HG03103 (cell line): ENCODE measurements around the gene MTRF1.
"Not testable (repeated sequence)": the region's sequence is repeated elsewhere in the genome, so short reads cannot be mapped to it uniquely, and the experiment has no call there.

Source experiments
- ATAC-seq: cut with Tn5 transposase; IDR thresholded peaks from one replicate; pipeline ENCODE4 v1.9.1; 2021; ENCODE audit warnings: low read depth; ENCODE audit not compliant: unreplicated experiment

The MTRF1 gene

GRCh38 chr13:41284512-41285288 lies 21.3 kb upstream of the MTRF1 start:
- ATAC-seq = no peak

GRCh38 chr13:41282129-41282571 lies 18.8 kb upstream of the MTRF1 start:
- no peak for ATAC-seq

- ATAC-seq = not testable (repeated sequence)
These were observed 15.8 kb upstream of the MTRF1 start for GRCh38 chr13:41279156-41279555.

- ATAC-seq = no peak
These were observed 13.4 kb upstream of the MTRF1 start for GRCh38 chr13:41276824-41277223.

GRCh38 chr13:41274881-41275280 lies 11.5 kb upstream of the MTRF1 start:
- ATAC-seq = no peak

- no peak for ATAC-seq
These were observed 10.6 kb upstream of the MTRF1 start for GRCh38 chr13:41273831-41274441.

- ATAC-seq = no peak
These were observed 8.3 kb upstream of the MTRF1 start for GRCh38 chr13:41271456-41272285.

- no peak for ATAC-seq
These were observed 5.4 kb upstream of the MTRF1 start for GRCh38 chr13:41268764-41269163.

GRCh38 chr13:41267106-41267505 lies 3.7 kb upstream of the MTRF1 start:
- no peak for ATAC-seq

- ATAC-seq = no peak
These were observed 3.4 kb downstream of the MTRF1 start for GRCh38 chr13:41259875-41260501.

GRCh38 chr13:41257535-41257934 lies 5.8 kb downstream of the MTRF1 start:
- ATAC-seq = no peak

- ATAC-seq = no peak
These were observed 8.5 kb downstream of the MTRF1 start for GRCh38 chr13:41254902-41255301.

- ATAC-seq = no peak
These were observed 12.4 kb downstream of the MTRF1 start for GRCh38 chr13:41250993-41251392.

GRCh38 chr13:41246969-41247680 lies 16.3 kb downstream of the MTRF1 start:
- ATAC-seq = no peak

- ATAC-seq = no peak
These were observed 18.8 kb downstream of the MTRF1 start for GRCh38 chr13:41244556-41244955.

GRCh38 chr13:41241626-41242025 lies 21.8 kb downstream of the MTRF1 start:
- no peak for ATAC-seq

GRCh38 chr13:41236369-41236768 lies 27.0 kb downstream of the MTRF1 start:
- no peak for ATAC-seq

- no peak for ATAC-seq
These were observed 30.5 kb downstream of the MTRF1 start for GRCh38 chr13:41232578-41233480.

GRCh38 chr13:41231786-41232185 lies 31.6 kb downstream of the MTRF1 start:
- ATAC-seq = no peak
